ENCODE measurements around the gene SULT1B1. TPM values are rescaled to one million over a fixed set of nuclear protein-coding genes. Genes with fewer than 3 reads are reported as not detected.
"Not testable (repeated sequence)": the region's sequence is repeated elsewhere in the genome, so short reads cannot be mapped to it uniquely, and the experiment has no call there.

Gene SULT1B1
- total RNA-seq, 3 donors from 2014 or later: 115 to 306 (median 224) TPM

DNA sequence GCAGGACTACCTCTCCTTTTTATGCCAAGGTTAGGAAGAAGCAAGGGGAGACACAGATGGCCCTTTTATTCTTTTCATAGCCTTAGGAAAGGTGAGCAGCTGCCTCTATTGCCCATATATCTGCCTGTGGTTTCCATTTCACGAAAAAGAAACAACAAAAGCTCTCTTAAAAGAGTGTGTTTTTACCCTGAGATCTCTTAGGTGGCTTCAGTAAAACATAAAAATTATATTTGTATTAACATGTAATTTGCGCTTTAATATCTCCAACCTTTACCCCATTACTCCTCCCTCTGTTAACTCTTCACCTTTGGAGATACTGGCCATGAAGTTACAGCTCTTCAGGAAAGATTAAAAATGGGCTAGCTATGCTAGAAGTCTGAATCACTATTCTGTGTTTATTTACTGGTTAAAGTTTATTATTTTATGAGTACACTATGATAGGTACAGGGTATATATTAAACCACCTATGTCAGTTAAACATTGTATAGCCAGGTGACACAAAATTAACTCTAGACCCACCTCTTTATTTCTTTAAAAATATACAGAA lies 15.0 kb upstream of the SULT1B1 start:
- TF ChIP-seq, protein P1, sequence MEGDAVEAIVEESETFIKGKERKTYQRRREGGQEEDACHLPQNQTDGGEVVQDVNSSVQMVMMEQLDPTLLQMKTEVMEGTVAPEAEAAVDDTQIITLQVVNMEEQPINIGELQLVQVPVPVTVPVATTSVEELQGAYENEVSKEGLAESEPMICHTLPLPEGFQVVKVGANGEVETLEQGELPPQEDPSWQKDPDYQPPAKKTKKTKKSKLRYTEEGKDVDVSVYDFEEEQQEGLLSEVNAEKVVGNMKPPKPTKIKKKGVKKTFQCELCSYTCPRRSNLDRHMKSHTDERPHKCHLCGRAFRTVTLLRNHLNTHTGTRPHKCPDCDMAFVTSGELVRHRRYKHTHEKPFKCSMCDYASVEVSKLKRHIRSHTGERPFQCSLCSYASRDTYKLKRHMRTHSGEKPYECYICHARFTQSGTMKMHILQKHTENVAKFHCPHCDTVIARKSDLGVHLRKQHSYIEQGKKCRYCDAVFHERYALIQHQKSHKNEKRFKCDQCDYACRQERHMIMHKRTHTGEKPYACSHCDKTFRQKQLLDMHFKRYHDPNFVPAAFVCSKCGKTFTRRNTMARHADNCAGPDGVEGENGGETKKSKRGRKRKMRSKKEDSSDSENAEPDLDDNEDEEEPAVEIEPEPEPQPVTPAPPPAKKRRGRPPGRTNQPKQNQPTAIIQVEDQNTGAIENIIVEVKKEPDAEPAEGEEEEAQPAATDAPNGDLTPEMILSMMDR (IDR thresholded peaks at IDR 0.05): no peak
- Histone ChIP-seq H3K4me1 (ENCODE audit: low read depth) (peaks cover 4% of the 10 kb centered on the region), H3K36me3 (ENCODE audit: low read depth) (no peaks in the 10 kb centered on the region), H3K4me3 (no peak overlapping the region), H3K9me3 (no peaks in the 10 kb centered on the region)
- intact Hi-C loops (cut with DNase I, micrococcal nuclease): no loop called here
- DNase-seq: no peak
- peak; percentile 94 for ATAC-seq

DNA sequence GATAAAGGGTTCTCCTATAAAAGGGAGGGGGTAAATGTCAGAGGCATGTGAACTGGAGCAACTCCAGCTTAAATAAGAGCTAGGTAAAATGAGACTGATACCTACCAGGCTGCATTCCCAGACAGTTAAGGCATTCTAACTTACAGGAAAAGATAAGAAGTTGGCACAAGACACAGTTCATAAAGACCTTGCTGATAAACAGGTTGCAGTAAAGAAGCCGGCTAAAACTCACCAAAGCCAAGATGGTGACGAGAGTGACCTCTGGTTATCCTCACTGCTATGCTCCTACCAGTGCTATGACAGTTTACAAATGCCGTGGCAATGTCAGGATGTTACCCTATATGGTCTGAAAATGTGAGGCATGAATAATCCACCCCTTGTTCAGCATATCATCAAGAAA lies 13.1 kb upstream of the SULT1B1 start:
- Histone ChIP-seq H3K4me3 (no peak overlapping the region), H3K36me3 (ENCODE audit: low read depth) (no peaks in the 10 kb centered on the region), H3K9me3 (no peaks in the 10 kb centered on the region), H3K4me1 (ENCODE audit: low read depth) (peaks cover 4% of the 10 kb centered on the region)
- TF ChIP-seq, protein P1 (IDR thresholded peaks at IDR 0.05): no peak
- ATAC-seq (peak; percentile 65), DNase-seq (peak in 1 of 3 donors; percentile 67)
- intact Hi-C loops (cut with DNase I, micrococcal nuclease): no loop called here

DNA sequence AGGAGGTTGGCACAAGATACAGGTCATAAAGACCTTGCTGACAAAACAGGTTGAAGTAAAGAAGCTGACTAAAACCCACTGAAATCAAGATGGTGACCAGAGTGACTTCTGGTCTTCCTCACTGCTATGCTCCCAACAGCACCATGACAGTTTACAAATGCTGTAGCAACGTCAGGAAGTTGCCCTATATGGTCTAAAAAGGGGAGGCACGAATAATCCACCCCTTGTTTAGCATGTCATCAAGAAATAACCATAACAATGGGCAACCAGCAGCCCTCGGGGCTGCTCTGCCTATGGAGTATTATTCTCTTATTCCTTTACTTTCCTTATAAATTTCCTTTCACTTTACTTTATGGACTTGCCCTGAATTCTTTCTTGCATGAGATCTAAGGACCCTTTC lies 8.1 kb upstream of the SULT1B1 start:
- ATAC-seq; H3K4me1 ChIP-seq (ENCODE audit: low read depth); intact Hi-C loops (cut with DNase I, micrococcal nuclease); H3K9me3 ChIP-seq; H3K4me3 ChIP-seq; DNase-seq; H3K36me3 ChIP-seq (ENCODE audit: low read depth): not testable (repeated sequence)

DNA sequence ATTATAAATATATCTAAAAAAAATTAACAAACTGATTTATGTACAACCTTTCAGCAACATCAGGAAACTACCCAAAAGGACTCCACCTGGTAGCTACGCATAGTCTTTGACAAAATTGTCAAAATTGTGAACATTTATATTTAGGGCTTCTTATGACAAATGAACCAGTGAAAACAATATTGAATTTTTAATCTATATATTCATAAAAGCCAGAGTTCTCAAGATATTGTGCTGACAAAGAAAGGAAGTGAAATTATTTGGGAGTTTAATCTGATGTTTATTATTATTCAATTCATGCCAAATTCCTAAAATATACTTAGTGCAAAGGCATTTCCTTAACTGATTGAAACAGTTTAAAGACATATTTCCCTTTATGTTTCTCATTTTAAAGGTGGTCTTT lies 5.3 kb upstream of the SULT1B1 start:
- no peaks in the 10 kb centered on the region for H3K9me3 ChIP-seq
- ATAC-seq (no peak), DNase-seq (no peak)

DNA sequence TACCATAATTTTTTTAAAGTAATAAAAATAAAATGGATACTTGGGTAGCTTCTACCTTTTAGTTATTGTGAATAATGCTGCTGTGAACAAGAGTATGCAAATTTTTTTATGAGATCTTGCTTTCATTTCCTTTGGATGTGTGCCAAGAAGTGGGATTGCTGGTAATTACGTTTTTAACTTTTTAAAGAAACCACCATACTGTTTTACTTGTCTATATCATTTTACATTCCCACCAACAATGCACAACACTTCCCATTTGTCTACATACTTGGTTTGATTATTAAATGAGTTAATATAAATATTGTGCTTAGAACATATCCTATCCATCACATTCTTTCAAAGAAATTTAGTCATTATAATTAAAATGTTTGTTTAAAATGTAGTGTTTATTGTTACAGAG lies 3.9 kb upstream of the SULT1B1 start:
- no peak for ATAC-seq
- TF ChIP-seq, protein P1 (IDR thresholded peaks at IDR 0.05): no peak
- Histone ChIP-seq H3K4me3 (no peak overlapping the region), H3K4me1 (ENCODE audit: low read depth) (peaks cover 5% of the 10 kb centered on the region), H3K36me3 (ENCODE audit: low read depth) (no peaks in the 10 kb centered on the region), H3K9me3 (no peaks in the 10 kb centered on the region)
- intact Hi-C loops (cut with DNase I, micrococcal nuclease): no loop called here
- no peak for DNase-seq

More for the DNA sequence above, 5.3 kb upstream of the SULT1B1 start:
- intact Hi-C loops (cut with DNase I, micrococcal nuclease): no loop called here
- no peaks in the 10 kb centered on the region for H3K36me3 ChIP-seq (ENCODE audit: low read depth)
- TF ChIP-seq, protein P1 (IDR thresholded peaks at IDR 0.05): no peak
- peaks cover 4% of the 10 kb centered on the region for H3K4me1 ChIP-seq (ENCODE audit: low read depth)
- no peak overlapping the region for H3K4me3 ChIP-seq

DNA sequence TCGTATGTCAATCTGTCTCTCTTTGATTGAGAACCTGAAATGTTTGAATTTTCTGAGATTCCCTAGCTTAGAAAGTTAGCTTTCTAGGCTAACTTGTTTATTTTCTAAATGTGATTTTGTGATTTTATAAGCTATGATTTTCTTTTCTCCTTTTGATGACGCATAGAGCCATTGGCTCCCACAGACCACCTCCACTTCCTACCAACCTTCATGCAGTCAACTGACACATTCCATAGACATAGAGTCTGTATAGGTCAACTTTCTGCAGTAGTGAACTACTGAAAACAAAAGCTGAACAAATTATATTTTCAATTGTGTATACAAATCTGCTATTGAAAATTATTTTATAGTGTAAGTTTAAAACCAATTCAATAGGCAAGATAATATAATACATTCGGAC lies 2.8 kb upstream of the SULT1B1 start:
- H3K4me3 ChIP-seq: no peak overlapping the region
- no peaks in the 10 kb centered on the region for H3K9me3 ChIP-seq
- H3K4me1 ChIP-seq (ENCODE audit: low read depth): peaks cover 5% of the 10 kb centered on the region
- intact Hi-C loops (cut with DNase I, micrococcal nuclease): no loop called here
- DNase-seq (no peak), ATAC-seq (no peak)
- no peaks in the 10 kb centered on the region for H3K36me3 ChIP-seq (ENCODE audit: low read depth)
- TF ChIP-seq, protein P1 (IDR thresholded peaks at IDR 0.05): no peak
